ENCODE results near the gene CORO2B.

Gene CORO2B

DNA sequence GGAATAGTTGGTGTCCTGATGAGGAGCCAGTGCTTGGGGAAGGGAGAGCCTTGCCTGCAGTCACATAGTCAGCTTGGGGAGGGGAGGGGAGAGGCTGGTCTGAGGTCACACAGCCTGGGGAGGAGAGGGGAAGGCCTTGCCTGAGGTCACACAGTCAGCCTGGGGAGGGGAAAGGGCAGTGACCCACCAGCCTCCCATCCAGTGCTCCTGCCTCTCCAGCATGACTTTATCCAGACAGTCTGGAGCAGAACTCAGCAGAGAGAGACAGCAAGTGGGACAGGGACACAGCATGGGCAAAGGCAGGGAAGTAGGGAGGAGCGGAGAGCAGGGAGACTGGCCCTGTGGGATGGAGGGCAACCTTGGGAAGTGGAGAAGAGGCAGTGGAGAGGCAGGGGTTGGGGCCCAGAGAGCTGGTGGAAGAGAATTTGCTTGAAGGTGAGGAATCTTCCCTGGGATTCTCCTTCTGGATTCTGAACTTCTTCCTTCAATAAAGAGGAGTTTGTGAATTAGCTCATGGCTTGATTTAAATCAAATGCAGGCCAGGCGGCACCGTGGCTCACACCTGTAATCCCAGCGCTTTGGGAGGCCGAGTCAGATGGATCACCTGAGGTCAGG, 64.5 kb downstream of the CORO2B start:
- no peak overlapping the region for H3K4me2 ChIP-seq (ENCODE audit: low read length)
- H3K27me3 ChIP-seq (ENCODE audit: control insufficient read depth, insufficient read depth, low read length): no peaks in the 10 kb centered on the region
- no peaks in the 10 kb centered on the region for H3K79me2 ChIP-seq
- H3K4me3 ChIP-seq (ENCODE audit: low read depth, low read length): no peak overlapping the region
- H3K36me3 ChIP-seq (ENCODE audit: control insufficient read depth, insufficient read depth, low read length): no peaks in the 10 kb centered on the region
- no peak overlapping the region for H3K9ac ChIP-seq
- TF ChIP-seq, protein P1, sequence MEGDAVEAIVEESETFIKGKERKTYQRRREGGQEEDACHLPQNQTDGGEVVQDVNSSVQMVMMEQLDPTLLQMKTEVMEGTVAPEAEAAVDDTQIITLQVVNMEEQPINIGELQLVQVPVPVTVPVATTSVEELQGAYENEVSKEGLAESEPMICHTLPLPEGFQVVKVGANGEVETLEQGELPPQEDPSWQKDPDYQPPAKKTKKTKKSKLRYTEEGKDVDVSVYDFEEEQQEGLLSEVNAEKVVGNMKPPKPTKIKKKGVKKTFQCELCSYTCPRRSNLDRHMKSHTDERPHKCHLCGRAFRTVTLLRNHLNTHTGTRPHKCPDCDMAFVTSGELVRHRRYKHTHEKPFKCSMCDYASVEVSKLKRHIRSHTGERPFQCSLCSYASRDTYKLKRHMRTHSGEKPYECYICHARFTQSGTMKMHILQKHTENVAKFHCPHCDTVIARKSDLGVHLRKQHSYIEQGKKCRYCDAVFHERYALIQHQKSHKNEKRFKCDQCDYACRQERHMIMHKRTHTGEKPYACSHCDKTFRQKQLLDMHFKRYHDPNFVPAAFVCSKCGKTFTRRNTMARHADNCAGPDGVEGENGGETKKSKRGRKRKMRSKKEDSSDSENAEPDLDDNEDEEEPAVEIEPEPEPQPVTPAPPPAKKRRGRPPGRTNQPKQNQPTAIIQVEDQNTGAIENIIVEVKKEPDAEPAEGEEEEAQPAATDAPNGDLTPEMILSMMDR (IDR thresholded peaks at IDR 0.05): no peak
- H3K4me1 ChIP-seq: no peaks in the 10 kb centered on the region
- no peaks in the 10 kb centered on the region for H3K9me3 ChIP-seq (ENCODE audit: control insufficient read depth, low read length)
- H2AFZ ChIP-seq: no peak overlapping the region
- H3K27ac ChIP-seq: no peak overlapping the region

DNA sequence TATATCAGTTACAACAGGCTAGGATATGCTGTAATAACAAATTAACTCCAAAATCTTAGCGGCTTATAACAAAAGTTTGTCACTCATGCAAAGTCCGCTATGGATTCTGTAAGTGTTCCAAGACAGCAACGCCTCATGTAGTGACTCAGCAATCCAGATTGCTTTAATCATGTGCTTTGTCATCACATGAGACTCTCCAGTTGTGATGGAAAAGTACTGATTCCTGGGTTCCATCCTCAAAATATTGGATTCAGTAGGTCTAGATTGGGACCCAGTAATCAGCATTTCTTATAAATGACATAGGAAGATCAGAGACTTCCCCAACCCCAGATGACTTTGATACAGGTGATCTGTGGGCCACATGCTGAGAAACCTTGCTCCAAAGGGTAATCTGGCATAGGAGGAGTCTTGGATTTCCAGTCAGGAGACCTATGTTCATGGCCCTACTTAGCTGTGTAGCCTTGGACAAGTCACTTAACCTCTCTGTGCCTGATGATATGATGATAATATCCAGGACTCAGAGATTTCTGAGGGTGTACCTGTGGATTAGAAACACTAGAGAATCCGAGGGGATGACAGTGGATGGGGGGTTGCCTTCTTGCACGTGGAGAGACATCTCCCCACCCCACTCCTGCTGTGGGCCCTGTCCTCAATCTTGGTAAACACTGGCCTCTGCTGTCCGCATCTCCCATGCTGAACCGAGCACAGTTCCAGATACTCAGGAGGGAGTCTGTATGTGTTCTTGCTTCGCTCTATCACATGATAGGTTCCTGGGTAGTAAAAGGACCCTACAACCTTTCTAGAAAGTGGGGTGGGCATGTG, 65.5 kb downstream of the CORO2B start:
- Histone ChIP-seq H3K36me3 (ENCODE audit: control insufficient read depth, insufficient read depth, low read length) (no peaks in the 10 kb centered on the region), H3K9ac (no peak overlapping the region), H3K27me3 (ENCODE audit: control insufficient read depth, insufficient read depth, low read length) (no peaks in the 10 kb centered on the region), H3K79me2 (no peaks in the 10 kb centered on the region), H3K4me2 (ENCODE audit: low read length) (no peak overlapping the region), H2AFZ (no peak overlapping the region), H3K27ac (no peak overlapping the region), H3K4me3 (ENCODE audit: low read depth, low read length) (no peak overlapping the region), H3K4me1 (no peaks in the 10 kb centered on the region), H3K9me3 (ENCODE audit: control insufficient read depth, low read length) (no peaks in the 10 kb centered on the region)
- TF ChIP-seq, protein P1 (IDR thresholded peaks at IDR 0.05): no peak

DNA sequence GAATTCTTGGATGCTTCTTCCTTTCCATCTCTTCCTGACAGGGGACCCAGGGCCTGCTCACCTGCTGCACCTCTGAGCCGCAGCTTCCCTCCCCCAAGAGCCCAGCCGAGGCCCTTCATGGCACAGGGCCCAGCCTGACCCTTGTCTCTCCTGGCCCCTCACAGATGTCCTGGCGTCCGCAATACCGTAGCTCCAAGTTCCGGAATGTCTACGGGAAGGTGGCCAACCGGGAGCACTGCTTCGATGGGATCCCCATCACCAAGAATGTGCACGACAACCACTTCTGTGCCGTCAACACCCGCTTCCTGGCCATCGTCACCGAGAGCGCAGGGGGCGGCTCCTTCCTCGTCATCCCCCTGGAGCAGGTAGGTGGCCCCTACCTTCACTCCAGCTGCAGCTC, 66.2 kb downstream of the CORO2B start:
- H3K27ac ChIP-seq: no peak overlapping the region
- H3K9ac ChIP-seq: no peak overlapping the region
- TF ChIP-seq, protein P1 (IDR thresholded peaks at IDR 0.05): no peak

DNA sequence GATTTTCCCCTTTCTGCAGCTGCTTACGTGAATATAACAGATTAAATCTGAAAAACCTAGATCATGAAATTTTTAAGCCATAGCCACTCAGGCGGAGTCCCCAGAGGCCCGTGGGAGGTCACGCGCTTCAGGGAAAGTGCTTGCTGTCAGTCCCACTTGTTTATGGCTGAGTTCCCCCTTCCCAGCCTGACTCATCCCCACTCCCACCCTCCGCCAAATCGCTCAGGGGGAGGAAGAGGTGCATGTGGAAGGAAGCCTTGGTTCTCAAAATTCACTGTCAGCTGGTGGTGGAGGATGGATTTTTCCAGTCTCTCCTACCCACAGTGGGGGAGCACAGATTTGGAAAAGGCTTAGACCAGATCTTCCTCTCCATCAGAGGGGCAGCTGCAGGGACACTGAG, 67.4 kb downstream of the CORO2B start:
- Histone ChIP-seq H3K27ac (no peak overlapping the region), H3K9me3 (ENCODE audit: control insufficient read depth, low read length) (no peaks in the 10 kb centered on the region), H3K27me3 (ENCODE audit: control insufficient read depth, insufficient read depth, low read length) (no peaks in the 10 kb centered on the region), H3K36me3 (ENCODE audit: control insufficient read depth, insufficient read depth, low read length) (no peaks in the 10 kb centered on the region), H3K4me1 (no peaks in the 10 kb centered on the region), H3K79me2 (no peaks in the 10 kb centered on the region), H3K4me3 (ENCODE audit: low read depth, low read length) (no peak overlapping the region), H3K9ac (no peak overlapping the region), H3K4me2 (ENCODE audit: low read length) (no peak overlapping the region), H2AFZ (no peak overlapping the region)
- TF ChIP-seq, protein P1 (IDR thresholded peaks at IDR 0.05): no peak

More for the DNA sequence above, 66.2 kb downstream of the CORO2B start:
- Histone ChIP-seq H3K79me2 (no peaks in the 10 kb centered on the region), H3K4me3 (ENCODE audit: low read depth, low read length) (no peak overlapping the region), H3K9me3 (ENCODE audit: control insufficient read depth, low read length) (no peaks in the 10 kb centered on the region), H2AFZ (no peak overlapping the region), H3K27me3 (ENCODE audit: control insufficient read depth, insufficient read depth, low read length) (no peaks in the 10 kb centered on the region), H3K36me3 (ENCODE audit: control insufficient read depth, insufficient read depth, low read length) (no peaks in the 10 kb centered on the region), H3K4me1 (no peaks in the 10 kb centered on the region), H3K4me2 (ENCODE audit: low read length) (no peak overlapping the region)

All from parathyroid adenoma (tissue), 2 donors.